Breast epithelium (tissue), 3 donors: ENCODE data around the gene LY6G5B.

Source experiments
- POLR2A ChIP-seq: fragments of 450-650 bp; IDR thresholded peaks from one replicate; pipeline ENCODE4 v1.6.1; 2016; ENCODE audit warnings: antibody characterized with exemption, mild to moderate bottlenecking, moderate library complexity
- POLR2AphosphoS5 ChIP-seq, 3 donors: sonication (generic); formaldehyde crosslinking; IDR thresholded peaks; one replicate each; pipeline ENCODE4 v1.6.1; 2017; ENCODE audit warnings: antibody characterized with exemption in 3 of 3
- TF ChIP-seq, protein P1 (sequence below), 3 donors: fragments of 450-650 bp; IDR thresholded peaks; one replicate each; pipeline ENCODE4 v1.5.1; 2016 to 2017; ENCODE audit warnings: antibody characterized with exemption in 3 of 3, mild to moderate bottlenecking in 3 of 3, moderate library complexity in 3 of 3

DNA sequence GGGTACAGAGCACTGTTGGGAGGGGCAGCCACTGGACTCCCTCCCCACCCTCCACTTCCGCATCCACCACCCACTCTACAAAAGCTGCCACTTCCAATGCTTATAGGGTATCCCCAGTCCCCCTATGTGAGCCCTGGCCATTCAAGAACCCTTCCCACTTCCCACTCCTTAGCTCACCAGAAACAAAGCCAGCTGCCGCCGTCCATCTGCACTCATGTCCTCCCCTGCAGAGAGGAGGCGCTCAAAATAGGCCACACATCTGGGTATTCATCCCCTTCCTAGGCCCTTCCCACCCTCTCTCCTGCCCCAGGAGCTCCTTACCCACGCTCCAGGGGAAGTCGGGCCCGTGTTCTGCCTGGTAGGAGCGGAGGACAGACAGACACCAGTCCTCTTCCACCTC lies 17.5 kb downstream of the LY6G5B start:
- TF ChIP-seq, protein P1, sequence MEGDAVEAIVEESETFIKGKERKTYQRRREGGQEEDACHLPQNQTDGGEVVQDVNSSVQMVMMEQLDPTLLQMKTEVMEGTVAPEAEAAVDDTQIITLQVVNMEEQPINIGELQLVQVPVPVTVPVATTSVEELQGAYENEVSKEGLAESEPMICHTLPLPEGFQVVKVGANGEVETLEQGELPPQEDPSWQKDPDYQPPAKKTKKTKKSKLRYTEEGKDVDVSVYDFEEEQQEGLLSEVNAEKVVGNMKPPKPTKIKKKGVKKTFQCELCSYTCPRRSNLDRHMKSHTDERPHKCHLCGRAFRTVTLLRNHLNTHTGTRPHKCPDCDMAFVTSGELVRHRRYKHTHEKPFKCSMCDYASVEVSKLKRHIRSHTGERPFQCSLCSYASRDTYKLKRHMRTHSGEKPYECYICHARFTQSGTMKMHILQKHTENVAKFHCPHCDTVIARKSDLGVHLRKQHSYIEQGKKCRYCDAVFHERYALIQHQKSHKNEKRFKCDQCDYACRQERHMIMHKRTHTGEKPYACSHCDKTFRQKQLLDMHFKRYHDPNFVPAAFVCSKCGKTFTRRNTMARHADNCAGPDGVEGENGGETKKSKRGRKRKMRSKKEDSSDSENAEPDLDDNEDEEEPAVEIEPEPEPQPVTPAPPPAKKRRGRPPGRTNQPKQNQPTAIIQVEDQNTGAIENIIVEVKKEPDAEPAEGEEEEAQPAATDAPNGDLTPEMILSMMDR (IDR thresholded peaks at IDR 0.05): no peak
- TF ChIP-seq POLR2AphosphoS5 (IDR thresholded peaks at IDR 0.05): no peak
- no peak for TF ChIP-seq POLR2A
